GM21786 (cell line): ENCODE data around the gene PCGF2.
"Not testable (repeated sequence)": the region's sequence is repeated elsewhere in the genome, so short reads cannot be mapped to it uniquely, and the experiment has no call there.

Source experiments
- ATAC-seq: cut with Tn5 transposase; IDR thresholded peaks from one replicate; pipeline ENCODE4 v1.9.1; 2021; ENCODE audit not compliant: unreplicated experiment

The PCGF2 gene

DNA sequence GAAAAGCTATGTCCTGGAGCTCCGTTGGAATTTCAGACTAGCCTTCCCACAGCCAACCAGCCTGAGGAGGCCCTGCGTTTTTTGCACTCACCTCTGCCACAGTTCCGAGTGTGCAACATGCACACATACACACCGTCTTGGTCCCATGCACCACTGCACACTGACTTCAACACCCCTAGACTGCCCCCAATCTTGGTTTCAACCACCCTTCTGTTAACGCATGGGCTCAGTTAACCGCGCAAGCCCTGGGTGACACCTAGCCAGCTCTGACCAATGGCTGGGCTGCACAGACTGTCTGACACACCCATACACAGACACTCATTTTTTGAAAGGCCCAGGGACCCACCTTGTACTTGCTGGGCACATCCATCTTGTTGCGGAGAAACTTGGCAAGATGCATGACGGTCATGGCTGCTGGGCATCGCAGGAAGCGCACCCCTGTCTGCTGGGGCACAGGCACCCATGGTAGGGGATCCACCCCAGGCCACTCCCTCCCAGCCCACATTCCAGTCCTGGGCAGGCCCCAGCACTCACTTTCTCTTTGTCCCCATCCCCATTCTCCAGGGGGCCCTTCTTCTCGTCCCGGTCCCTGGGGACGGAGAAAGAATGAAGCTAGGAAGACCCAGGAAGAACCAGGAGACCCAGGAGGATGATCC lies 10.0 kb downstream of the PCGF2 start:
- no peak for ATAC-seq

DNA sequence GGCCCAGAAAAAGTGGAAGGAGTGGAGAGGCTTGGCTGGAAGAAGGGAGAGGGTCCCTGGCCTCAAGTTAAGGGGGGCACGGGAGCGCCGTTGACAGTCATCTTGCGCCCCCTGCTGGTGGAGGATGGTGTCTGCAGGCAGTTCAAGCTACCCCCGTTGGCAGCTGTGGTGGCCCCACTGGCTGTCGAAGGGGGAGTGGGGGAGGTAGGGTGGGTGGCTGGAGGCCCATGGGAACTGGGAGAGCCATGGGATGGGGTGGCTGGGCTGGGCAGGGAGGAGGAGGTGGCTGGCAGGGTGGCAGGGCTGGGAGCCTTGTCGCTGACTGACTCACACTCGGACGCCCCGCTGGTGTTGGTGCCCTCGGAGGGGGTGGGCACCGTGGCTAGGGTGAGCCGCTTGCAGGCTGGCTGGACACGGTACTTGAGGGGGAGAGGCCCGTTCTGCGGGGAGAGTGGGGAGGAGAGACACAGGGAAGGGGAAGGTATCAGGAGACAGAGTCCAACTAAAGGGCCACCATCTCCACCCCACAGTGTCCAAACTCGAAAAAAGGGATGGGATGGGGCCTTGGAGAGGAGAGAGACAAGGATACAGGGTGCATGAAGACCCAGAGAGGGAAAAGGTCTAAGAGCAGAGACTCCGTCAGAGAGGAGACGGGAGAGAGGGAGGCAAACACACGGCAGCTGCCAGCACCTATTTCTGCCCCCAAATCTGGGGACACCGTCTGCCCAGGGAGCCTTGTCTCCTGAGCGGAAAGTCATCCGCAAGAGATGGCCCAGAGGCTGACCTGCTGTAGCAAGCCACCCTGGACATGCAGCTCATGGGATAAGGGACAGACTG lies 12.8 kb downstream of the PCGF2 start:
- ATAC-seq: no peak

DNA sequence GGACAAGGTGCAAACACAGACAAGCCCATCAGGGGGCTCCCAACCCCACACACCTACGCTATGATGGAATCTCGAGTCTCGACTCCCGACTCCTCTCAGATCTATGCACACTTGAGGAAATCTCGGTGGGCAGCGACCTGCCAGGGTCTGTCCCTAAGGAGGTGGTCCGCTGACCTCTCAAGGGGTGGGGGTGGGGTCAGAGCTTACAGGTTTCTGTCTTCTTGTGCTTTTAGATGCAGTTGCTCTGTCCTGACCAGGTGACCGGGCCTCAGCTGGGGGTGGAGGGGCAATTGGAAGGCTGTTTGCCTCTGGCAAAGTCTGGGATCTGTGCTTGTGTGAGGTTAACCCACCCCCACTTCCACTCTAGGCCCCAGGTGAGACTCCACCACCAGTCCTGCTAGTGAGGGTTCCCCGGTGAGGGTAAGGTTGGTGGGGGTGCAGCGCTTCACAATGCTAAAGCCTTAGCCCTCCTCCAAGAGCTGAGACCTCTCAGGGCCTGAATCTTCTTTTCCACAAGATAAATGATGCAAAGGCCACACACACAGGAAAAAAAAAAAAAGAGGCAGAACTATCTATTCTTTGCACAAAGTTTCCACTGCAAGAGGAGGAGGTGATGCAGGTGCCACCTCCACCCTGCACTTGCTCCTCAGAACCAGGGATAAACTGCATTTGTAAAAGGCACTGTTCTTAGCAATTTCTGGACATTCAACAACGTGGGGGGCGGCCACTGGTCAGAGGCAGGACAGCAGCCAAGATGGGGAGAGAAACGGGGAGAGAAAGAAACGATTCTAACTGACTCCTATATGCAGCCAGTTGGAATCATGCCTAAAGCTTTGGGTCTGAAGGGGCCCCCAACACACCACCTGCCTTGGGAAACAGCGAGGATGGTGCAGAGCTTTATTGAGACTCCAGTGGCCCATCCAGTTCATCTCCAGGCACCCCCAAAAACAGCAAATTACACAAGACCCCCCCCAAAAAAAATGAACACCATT lies 13.9 kb downstream of the PCGF2 start:
- no peak for ATAC-seq

DNA sequence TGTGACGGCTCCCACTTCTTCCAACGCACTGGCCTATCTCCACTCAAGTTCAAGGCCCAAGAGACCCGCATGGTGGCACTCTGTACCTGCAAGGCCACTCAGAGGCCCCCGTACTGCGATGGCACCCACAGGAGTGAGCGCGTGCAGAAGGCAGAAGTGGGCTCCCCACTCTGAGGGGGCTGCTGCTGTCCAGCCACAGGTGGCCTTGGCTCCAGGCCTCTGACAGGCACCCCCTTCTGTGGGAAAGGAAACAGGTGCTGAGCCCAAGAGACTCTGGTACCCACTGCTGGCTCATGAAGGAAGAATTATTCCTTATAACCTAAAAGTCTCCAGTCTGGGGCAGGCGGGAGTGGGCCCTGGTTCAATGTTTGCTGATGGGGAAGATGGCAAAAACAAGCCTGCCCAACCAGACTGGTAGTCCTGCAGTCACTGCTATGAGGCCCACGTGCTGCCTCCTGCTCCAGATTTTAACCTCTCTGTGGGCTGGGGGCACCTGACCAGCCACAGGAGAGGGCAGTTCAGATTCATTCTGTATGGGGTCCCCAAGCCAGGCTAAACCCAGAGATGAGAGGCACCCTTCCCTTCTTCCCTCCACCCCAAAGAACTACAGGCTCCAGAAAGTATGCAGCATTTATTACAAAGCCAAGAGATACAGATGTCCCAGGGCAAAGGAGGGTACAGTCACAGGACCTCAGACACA lies 14.7 kb downstream of the PCGF2 start:
- no peak for ATAC-seq

DNA sequence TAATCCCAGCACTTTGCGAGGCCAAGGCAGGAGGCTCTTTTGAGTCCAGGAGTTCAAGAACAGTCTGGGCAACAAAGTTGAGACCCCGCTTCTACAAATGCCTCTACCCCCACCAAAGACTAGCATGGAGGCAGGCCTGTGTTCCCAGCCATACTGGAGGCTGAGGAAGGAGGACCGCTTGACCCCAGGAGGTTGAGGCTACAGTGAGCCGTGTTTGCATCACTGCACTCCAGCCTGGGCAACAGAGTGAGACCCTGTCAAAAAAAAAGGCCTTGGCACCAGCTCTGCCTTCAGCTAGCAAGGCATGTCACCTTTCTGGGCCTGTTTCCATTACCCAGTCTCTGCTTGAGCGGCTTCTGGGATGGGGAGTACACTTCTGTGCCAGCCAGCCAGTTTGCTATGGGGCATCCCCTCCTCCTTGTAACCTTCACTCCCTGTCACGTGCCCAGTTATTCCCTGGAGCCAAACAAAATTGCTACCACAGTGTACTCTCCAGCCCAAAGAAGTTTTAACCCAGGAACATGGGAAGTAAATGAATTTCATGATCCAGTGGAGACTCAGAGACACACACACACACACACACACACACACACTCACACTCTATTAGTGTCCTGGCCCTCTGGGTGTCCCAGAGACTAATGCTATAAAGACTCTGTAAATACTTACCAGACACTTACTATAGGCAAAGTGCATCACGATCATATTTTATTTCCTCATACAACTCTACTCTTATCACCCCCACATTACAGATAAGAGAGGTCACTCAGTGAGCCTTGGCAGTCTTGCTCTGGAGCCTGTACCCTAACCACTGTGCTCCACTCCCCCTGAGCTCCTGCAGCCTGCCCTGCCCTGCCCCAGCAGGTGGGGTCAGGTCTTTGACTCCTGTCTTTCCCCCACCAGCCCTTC lies 15.5 kb downstream of the PCGF2 start:
- no peak for ATAC-seq

DNA sequence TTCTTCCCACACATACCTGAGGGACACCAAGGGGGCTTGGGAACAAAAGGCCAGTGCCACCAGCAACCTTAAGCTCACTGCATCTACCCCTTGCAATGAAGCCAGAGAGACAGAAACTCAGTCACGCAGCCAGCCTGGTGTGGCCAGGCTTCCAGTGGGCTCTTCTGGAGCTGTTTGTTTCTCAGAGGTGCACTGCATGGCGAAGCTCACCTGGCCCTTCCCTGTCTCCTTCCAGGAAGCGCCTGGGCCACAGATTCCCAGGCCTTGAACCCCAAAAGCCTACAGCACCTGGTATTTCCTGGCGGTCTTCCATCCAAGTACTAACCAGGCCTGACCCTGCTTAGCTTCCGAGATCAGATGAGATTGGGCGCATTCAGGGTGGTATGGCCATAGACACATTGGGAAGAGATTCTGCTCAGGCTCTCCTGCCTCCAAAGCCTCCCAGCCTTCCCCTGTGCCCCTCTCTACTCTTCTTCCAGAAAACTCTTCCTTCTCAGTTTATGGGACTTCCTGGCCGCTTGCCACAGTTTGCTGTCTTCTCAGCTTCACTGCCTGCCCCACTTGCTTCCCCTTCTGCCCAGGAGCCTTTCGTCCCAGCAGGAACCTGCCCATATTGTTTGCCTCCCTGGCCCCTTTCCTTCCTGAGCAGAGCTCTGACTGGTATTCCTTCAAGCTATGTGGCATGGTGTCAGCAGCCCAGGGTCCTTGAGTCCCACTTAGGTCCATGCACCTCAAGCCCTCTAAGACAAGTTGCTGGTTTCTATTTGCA lies 16.4 kb downstream of the PCGF2 start:
- ATAC-seq: no peak

DNA sequence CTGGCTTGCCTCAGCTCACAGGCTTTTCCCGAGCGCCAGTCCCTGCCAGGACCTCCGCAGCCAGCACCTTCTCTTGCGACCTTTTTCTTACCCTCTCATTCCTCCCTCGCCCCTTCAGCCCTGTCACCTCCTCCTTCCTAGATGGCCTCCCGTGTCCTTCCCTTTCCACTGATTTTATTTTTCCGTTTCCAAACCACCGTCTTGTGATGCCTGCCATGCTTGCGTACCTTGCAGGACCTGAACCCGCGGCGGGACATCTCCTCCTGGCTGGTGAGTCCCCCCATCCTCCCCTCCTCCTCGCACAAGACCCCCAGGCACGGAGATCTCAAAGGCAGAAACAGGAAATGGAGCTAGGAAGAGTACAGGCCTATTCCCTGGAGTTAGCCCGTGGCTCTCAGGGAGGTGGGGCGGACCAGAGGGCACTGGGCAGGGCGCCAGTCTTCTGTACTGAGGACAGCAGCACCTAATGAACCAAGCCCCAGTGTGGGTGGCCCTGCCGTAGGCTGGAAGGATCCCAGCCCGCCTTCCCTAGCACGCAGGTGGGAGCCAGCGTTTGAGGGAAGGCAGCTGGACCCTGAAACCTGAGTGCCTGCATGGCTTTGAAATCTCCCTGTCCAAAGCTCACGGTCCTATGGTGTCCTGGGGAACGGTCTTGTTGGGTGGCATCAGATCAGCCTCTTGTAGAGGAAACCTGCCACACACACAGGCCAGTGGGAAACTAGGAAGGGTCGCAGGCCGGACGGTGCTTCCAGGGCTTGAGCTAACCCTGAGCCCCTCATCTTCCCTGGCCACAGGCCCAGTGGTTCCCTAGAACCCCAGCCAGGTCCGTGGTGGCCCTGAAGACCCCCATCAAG lies 17.4 kb downstream of the PCGF2 start:
- no peak for ATAC-seq

DNA sequence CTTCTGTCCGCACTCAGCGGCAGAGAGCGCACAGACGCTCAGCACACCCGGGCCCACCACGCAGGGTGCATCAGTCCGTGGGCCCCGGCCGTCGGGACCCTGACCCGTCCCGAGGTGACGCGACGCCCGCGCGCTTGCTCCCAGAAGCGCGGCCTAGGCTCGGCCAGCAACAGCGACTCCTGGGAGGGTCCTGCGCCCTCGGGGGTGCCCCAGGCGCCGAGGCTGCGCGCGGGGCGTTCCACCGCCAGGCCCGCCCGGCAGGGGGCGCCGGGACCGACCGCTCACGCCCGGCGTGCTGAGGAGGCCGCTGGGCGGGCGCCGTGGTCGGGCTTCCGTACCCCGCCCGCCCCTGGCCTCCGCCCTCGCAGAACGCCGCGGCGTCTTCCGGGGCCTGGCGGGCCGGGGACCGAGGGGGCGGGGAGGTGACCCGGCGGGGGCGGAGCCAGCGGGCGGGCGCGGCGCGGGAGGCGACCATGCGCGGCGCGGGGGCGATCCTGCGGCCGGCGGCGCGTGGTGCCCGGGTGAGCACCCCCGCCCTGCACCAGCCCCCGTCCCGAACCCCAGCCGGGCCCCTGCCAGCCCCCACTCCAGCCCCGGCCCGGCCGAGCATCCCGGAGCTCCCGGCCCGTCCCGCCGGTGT lies 18.1 kb downstream of the PCGF2 start, which contains the start of gene CISD3:
Gene CISD3 (plus strand): TSS at position 456 of the 640 bp plus-strand sequence. CDS start 18 bp downstream, at position 474.
- ATAC-seq: peak; percentile 62

DNA sequence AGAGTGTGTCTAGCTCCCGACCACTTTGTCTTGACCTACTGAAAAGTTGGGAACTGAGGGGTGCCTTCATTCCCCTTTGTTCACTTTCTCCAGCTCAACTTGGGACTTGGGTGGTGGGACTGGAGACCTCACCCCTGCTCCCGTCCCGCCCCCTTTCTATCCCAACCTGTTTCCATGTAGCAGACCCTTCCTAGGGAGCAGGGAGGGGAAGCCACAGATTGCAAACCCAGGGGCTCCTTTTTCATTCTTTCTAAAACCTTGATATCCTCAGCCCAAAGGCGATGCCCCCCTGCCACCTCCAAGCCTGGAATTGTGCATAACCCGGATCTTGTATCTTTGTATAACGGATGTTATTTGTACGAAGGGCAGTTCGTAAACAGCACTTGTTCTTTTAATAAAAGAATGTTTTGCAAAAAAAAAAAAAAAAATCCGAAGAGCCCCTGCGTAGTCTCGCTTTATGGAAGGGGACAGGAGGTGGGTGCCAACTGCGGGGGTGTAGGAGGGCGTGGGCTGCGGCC lies 18.7 kb downstream of the PCGF2 start:
- no peak for ATAC-seq

DNA sequence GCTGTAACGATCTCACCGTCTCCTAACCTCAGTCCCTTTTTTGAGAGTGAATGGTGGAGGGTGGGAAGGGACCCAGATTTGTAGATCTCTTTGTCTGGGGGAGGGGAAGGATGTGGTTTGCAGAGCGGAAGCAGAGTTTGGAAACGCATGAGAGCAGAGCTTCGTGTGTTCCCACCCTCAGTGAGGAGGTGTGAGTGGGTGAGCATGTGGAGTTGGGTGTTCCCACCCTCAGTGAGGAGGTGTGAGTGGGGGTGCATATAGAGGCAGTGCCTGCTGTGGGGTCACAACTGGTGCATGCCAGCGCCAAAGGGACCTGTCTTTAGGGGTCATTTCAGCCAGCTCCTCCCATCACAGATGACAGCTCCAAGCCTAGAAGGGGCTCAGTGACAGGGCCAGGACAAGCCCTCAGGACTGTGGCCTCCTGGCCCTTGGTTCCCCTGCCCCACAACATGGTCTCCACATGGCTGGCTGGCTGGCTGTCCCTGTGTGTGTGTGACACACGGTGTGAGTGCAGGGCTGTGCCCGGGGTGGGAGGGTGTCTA lies 19.8 kb downstream of the PCGF2 start:
- no peak for ATAC-seq

DNA sequence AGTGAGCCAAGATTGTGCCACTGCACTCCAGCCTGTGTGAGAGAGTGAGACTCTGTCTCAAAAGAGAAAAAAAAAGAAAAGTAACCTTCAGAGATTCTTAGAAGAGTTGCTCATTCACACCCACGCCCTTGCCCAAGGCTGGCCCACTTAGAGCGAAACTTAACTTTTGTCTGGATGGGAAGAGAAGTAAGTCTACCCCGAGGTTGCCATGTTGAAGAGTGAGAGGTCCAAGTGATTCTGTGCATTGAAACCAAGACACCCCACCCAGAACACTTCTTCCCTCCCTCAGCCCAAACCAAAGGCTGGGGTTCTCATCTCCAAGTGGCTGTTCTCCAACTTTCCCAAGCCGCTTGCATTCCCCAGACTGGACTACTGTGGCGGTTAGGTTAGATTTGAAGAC lies 20.4 kb downstream of the PCGF2 start:
- no peak for ATAC-seq

DNA sequence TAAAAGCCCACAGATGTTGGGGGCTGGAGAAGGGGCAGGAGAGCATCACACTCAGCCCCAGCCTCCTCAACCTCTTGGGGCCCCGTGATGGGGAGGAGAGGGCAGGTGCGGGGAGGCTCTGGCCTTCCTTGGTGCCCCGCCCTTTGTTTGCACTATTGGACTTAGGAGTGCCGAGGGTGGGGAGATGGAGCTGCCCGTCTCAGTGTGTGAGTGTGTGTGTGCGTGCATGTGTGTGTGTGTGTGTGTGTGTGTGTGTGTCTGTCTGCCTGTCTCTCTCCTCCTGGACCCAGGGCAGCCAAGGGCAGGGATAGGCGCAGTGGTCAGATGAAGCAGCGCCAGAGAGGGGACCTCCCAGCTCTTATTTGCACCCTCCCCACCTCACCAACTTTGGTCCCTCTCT lies 22.0 kb downstream of the PCGF2 start:
- not testable (repeated sequence) for ATAC-seq

DNA sequence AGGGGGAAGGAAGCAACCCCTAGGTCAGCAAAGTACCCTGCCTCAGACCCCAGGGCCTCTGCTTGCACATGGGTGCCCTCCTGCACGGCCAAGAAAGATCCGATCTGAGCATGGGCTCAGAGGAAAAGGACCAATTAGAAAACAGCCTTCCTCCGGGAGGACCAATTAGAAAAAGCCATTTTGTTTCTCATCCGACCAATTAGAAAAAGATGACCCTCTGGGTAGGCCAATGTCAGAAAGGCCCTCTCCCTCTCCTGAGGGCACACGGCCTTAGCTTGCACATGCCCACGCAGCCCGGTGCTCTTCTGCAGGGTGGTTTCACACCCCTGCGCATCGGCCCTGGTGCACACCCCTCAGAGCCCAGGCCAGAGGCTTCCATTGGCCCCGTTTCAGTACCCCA lies 23.1 kb downstream of the PCGF2 start:
- ATAC-seq: no peak

DNA sequence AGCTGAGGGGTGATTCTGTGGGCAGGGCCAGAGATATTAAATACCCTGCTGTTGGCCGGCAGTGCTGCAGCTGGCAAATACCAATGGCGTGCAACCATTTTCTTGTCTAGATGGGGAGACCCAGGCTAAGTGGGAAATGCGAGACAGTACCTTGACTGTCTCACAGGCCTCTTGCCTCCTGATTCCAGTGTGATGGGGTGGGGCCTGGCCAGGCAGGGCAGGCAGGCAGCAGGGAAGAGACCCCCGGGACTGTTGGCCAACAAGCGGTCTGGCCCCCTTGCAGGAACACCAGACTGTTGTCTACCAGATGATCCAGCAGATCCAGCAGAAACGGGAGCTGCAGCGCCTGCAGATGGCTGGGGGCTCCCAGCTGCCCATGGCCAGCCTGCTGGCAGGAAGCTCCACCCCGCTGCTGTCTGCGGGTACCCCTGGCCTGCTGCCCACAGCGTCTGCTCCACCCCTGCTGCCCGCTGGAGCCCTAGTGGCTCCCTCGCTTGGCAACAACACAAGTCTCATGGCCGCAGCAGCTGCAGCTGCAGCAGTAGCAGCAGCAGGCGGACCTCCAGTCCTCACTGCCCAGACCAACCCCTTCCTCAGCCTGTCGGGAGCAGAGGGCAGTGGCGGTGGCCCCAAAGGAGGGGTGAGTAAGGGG lies 23.7 kb downstream of the PCGF2 start:
- no peak for ATAC-seq

DNA sequence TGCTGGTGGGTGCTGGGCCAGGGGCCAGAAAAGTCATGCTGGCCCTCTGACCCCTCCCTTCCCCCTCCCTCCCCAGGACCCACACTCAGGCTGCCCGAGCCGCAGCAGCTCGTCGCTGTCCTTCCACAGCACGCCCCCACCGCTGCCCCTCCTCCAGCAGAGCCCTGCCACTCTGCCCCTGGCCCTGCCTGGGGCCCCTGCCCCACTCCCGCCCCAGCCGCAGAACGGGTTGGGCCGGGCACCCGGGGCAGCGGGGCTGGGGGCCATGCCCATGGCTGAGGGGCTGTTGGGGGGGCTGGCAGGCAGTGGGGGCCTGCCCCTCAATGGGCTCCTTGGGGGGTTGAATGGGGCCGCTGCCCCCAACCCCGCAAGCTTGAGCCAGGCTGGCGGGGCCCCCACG lies 26.3 kb downstream of the PCGF2 start:
- no peak for ATAC-seq

DNA sequence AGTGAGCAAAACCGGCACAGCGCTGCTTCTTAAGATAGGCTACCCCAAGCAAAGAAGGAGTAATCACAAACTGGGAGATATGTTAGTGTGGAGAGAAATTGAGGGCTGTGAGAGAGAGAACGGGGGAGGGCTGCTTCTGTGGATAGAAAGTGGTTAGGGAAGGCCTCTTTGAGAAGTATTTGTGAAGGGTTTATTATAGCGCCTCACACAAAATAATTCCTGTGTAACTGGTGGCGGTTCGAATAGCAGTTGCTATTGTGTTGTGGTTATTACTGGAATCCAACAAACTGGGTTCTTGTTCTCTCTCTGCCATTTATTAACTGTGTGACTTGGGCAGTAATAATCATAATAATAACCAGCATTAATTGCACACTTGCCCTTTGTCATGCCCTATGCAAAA lies 27.2 kb downstream of the PCGF2 start:
- ATAC-seq: no peak
